PC-3 (cell line): ENCODE measurements around the gene LGALS7. TPM values are rescaled to one million over a fixed set of nuclear protein-coding genes. Genes with fewer than 3 reads are reported as not detected.

ENCODE experiments used
- ATAC-seq: fragments of 200-7000 bp; cut with Tn5 transposase; 2 replicates; pipeline ENCODE4 v1.9.1; 2020; ENCODE audit warnings: mild to moderate bottlenecking, moderate library complexity
- BruUV-seq: library from RNA; stranded (reverse); fragments of 400-500 nt; replicated peaks from 2 replicates; lab custom pipeline; 2021; lab: Mats Ljungman, UMichigan
- CTCF ChIA-PET: fragments of 300-600 bp; sonication (Branson Sonifier 250); formaldehyde crosslinking; loops from one replicate; lab custom pipeline; 2022; ENCODE audit warnings: antibody characterized with exemption; lab: Charles Lee
- POLR2A ChIA-PET: fragments of 300-600 bp; sonication (Branson Sonifier 250); formaldehyde crosslinking; loops from one replicate; lab custom pipeline; 2022; ENCODE audit warnings: antibody characterized with exemption; ENCODE audit not compliant: unreplicated experiment; lab: Charles Lee
- DNase-seq: peaks from one replicate; pipeline ENCODE4 v3.0.0-alpha.2; 2015
- H2AFZ ChIP-seq: fragments of 300-600 bp; sonication (generic); 2 replicates; pipeline ENCODE4 v1.6.0; 2016; ENCODE audit warnings: antibody characterized with exemption, low read length
- H3F3A ChIP-seq: fragments of 300-600 bp; sonication (generic); one replicate; pipeline ENCODE4 v1.6.0; 2017; ENCODE audit warnings: antibody characterized with exemption, low read length, control low read depth, mild to moderate bottlenecking; ENCODE audit not compliant: unreplicated experiment
- H3K27ac ChIP-seq: fragments of 300-600 bp; sonication (generic); 2 replicates; pipeline ENCODE4 v1.5.1; 2016; ENCODE audit warnings: mild to moderate bottlenecking, low read length
- H3K27me3 ChIP-seq: fragments of 300-600 bp; sonication (generic); 2 replicates; pipeline ENCODE4 v1.6.1; 2016; ENCODE audit warnings: low read length, mixed read lengths
- H3K36me3 ChIP-seq: fragments of 300-600 bp; sonication (generic); 2 replicates; pipeline ENCODE4 v1.6.1; 2016; ENCODE audit warnings: low read depth, mixed run types, low read length, mixed read lengths
- H3K4me1 ChIP-seq: fragments of 300-600 bp; sonication (generic); 2 replicates; pipeline ENCODE4 v1.5.1; 2016; ENCODE audit warnings: low read length; ENCODE audit not compliant: insufficient read depth
- H3K4me2 ChIP-seq: fragments of 300-600 bp; sonication (generic); 2 replicates; pipeline ENCODE4 v1.6.0; 2016; ENCODE audit warnings: low read length
- H3K4me3 ChIP-seq: fragments of 300-600 bp; sonication (generic); 2 replicates; pipeline ENCODE4 v1.5.1; 2016; ENCODE audit warnings: mild to moderate bottlenecking, low read length, mixed read lengths
- H3K79me2 ChIP-seq: fragments of 300-600 bp; sonication (generic); 2 replicates; pipeline ENCODE4 v1.6.1; 2017; ENCODE audit warnings: low read length, mixed read lengths
- H3K9ac ChIP-seq: fragments of 300-600 bp; sonication (generic); 2 replicates; pipeline ENCODE4 v1.6.0; 2016; ENCODE audit warnings: mild to moderate bottlenecking, low read length
- H3K9me2 ChIP-seq: fragments of 300-600 bp; sonication (generic); replicated peaks from 2 replicates; pipeline ENCODE4 v1.6.1; 2016; ENCODE audit warnings: mixed run types, low read length, mixed read lengths
- H3K9me3 ChIP-seq: fragments of 300-600 bp; sonication (generic); 2 replicates; pipeline ENCODE4 v1.6.1; 2016; ENCODE audit warnings: low read length, mixed read lengths
- H4K20me1 ChIP-seq: fragments of 300-600 bp; sonication (generic); 2 replicates; pipeline ENCODE4 v1.6.1; 2016; ENCODE audit warnings: low read length, mixed read lengths
- EZH2 ChIP-seq: fragments of 300-600 bp; sonication (generic); IDR thresholded peaks from one replicate; pipeline ENCODE4 v1.6.1; 2017; ENCODE audit warnings: antibody characterized with exemption, mild to moderate bottlenecking, low read length; ENCODE audit not compliant: unreplicated experiment
- EZH2phosphoT487 ChIP-seq: fragments of 300-600 bp; sonication (generic); IDR thresholded peaks from 2 replicates; pipeline ENCODE4 v1.6.1; 2018; ENCODE audit warnings: mild to moderate bottlenecking, antibody characterized with exemption, low read length, borderline replicate concordance
- intact Hi-C: fragments of 100-400 bp; cut with micrococcal nuclease; formaldehyde crosslinking; loops from 2 replicates; pipeline ENCODE4 v1.9.0; 2023
- total RNA-seq: library from RNA; depleted of rRNA; stranded (reverse); fragments of >200 nt; gene quantifications from 2 replicates; pipeline ENCODE4 v1.2.3, GENCODE V29; 2014; rRNA removed
- TF ChIP-seq, protein P1 (sequence below): fragments of 300-600 bp; sonication (generic); conservative IDR thresholded peaks from 2 replicates; pipeline ENCODE4 v1.5.1; 2017; ENCODE audit warnings: antibody characterized with exemption, low read depth, mild to moderate bottlenecking, low read length

LGALS7 gene
- total RNA-seq, 1 experiment from 2014 or later = not detected

DNA sequence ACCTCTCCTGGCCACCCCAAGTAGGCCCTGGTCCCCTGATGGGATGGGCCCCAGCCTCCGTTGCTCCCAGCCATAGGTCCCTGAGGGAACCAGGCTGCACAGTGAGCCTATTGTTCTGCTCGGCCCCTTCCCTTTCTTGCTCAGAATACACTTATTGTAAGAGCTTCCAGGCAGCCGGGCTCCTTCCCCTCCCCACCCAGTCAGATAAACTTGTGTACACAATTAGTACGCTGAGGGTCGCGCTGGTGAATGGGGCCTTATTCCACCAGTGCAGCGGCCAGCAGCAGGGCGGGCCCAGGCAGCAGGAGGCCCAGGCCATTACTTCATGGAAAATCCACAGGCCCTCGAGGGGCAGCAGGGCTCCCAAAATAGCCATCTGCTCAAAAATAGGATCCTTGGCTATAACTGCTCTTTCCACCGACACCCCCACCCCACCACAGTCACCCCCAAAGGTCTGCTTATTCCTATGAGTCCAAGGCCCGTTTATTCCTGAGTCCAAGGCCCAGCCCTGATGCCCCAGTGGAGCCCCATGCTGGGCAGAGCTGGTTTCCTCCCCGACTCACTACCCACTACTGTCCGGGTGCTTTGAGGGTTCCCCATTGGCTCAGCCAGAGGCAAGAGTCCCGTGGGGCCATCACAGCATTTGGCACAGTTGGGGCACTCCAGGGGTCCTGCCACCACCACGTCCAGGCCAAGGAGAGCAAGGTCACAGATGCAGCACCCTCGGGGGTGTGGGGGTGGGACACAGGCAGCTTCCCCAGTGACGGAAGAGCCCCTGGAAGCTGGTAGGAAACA lies 51.1 kb downstream of the LGALS7 start:
- Histone ChIP-seq H3K9me2 (no peaks in the 10 kb centered on the region), H3F3A (no peaks in the 10 kb centered on the region), H3K27me3 (no peaks in the 10 kb centered on the region), H3K4me2 (no peak overlapping the region), H3K9ac (no peak overlapping the region), H3K9me3 (no peaks in the 10 kb centered on the region), H4K20me1 (no peaks in the 10 kb centered on the region), H3K4me1 (no peaks in the 10 kb centered on the region), H3K36me3 (peaks cover 62% of the 10 kb centered on the region), H2AFZ (no peak overlapping the region), H3K79me2 (no peaks in the 10 kb centered on the region), H3K27ac (no peak overlapping the region), H3K4me3 (no peak overlapping the region)
- ChIA-PET POLR2A (no interaction called here), CTCF (no interaction called here)
- TF ChIP-seq, protein P1, sequence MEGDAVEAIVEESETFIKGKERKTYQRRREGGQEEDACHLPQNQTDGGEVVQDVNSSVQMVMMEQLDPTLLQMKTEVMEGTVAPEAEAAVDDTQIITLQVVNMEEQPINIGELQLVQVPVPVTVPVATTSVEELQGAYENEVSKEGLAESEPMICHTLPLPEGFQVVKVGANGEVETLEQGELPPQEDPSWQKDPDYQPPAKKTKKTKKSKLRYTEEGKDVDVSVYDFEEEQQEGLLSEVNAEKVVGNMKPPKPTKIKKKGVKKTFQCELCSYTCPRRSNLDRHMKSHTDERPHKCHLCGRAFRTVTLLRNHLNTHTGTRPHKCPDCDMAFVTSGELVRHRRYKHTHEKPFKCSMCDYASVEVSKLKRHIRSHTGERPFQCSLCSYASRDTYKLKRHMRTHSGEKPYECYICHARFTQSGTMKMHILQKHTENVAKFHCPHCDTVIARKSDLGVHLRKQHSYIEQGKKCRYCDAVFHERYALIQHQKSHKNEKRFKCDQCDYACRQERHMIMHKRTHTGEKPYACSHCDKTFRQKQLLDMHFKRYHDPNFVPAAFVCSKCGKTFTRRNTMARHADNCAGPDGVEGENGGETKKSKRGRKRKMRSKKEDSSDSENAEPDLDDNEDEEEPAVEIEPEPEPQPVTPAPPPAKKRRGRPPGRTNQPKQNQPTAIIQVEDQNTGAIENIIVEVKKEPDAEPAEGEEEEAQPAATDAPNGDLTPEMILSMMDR = no peak
- no peak for TF ChIP-seq EZH2phosphoT487
- ATAC-seq (no peak), DNase-seq (no peak)
- intact Hi-C loops = no loop called here
- BruUV-seq = no TSS peak

- H3K27ac ChIP-seq = no peak overlapping the region
- TF ChIP-seq EZH2phosphoT487 (no peak), EZH2 (no peak)
- TF ChIP-seq, protein P1 = no peak
- intact Hi-C loops = no loop called here
- no peak overlapping the region for H3K4me2 ChIP-seq
- CTCF ChIA-PET = no interaction called here
- peaks cover 68% of the 10 kb centered on the region for H3K36me3 ChIP-seq
- H3K9me3 ChIP-seq = no peaks in the 10 kb centered on the region
- BruUV-seq = no TSS peak
- H4K20me1 ChIP-seq = no peaks in the 10 kb centered on the region
- H3K9me2 ChIP-seq = no peaks in the 10 kb centered on the region
- DNase-seq (no peak), ATAC-seq (no peak)
- no peaks in the 10 kb centered on the region for H3K27me3 ChIP-seq
- H2AFZ ChIP-seq = no peak overlapping the region
- H3K4me1 ChIP-seq = no peaks in the 10 kb centered on the region
- H3K79me2 ChIP-seq = no peaks in the 10 kb centered on the region
- H3K4me3 ChIP-seq = no peak overlapping the region
- H3K9ac ChIP-seq = no peak overlapping the region
- H3F3A ChIP-seq = no peaks in the 10 kb centered on the region
- POLR2A ChIA-PET = no interaction called here
Observed at GRCh38 chr19:38721496-38721895, 51.8 kb downstream of the LGALS7 start.

Other genes with a start within 250 kb of the LGALS7 start
- gene MAP4K1, start 155.6 kb downstream of the LGALS7 start, total RNA-seq = 0.63 and 2.3 TPM in 2 replicates
- gene EIF3K, start 154.3 kb downstream of the LGALS7 start, total RNA-seq = 310 and 414 TPM in 2 replicates
- 382 and 397 TPM in 2 replicates for gene ACTN4, start 125.9 kb downstream of the LGALS7 start, total RNA-seq
- gene CAPN12, start 29.0 kb downstream of the LGALS7 start, total RNA-seq = 3.8 and 5.5 TPM in 2 replicates
- gene LGALS7B, start 15.7 kb upstream of the LGALS7 start, total RNA-seq = not detected in 2 replicates
- gene LGALS4, start 39.4 kb upstream of the LGALS7 start, total RNA-seq = 0.51 TPM in 1 of 2 replicates, not detected in the other
- gene ECH1, start 58.3 kb upstream of the LGALS7 start, total RNA-seq = 41.8 and 78.9 TPM in 2 replicates
- 315 and 331 TPM in 2 replicates for gene HNRNPL, start 76.5 kb upstream of the LGALS7 start, total RNA-seq
- 1.2 and 3.2 TPM in 2 replicates for gene RINL, start 104.8 kb upstream of the LGALS7 start, total RNA-seq
- 37.9 and 55.2 TPM in 2 replicates for gene SIRT2, start 126.1 kb upstream of the LGALS7 start, total RNA-seq
- 43.7 and 44.9 TPM in 2 replicates for gene NFKBIB, start 126.5 kb upstream of the LGALS7 start, total RNA-seq
- 0.26 TPM in 1 of 2 replicates, not detected in the other for gene CCER2, start 138.7 kb upstream of the LGALS7 start, total RNA-seq
- gene SARS2, start 157.2 kb upstream of the LGALS7 start, total RNA-seq = 26.7 and 28.3 TPM in 2 replicates
- 143 and 156 TPM in 2 replicates for gene MRPS12, start 157.4 kb upstream of the LGALS7 start, total RNA-seq
- not detected in 2 replicates for gene FBXO17, start 202.2 kb upstream of the LGALS7 start, total RNA-seq